ENCODE data around the gene CDH23.

The CDH23 gene

GRCh38 chr10:71704816-71705215 is 308.1 kb downstream of the CDH23 start:
- H3K4me3 ChIP-seq (ENCODE audit: low read length), result no peak overlapping the region
- no peaks in the 10 kb centered on the region for H3K9me3 ChIP-seq (ENCODE audit: control insufficient read depth, insufficient read depth, low read length)
- H3K36me3 ChIP-seq (ENCODE audit: control insufficient read depth, low read length), result no peaks in the 10 kb centered on the region
- H3K27me3 ChIP-seq (ENCODE audit: control insufficient read depth, low read length), result peaks cover 6% of the 10 kb centered on the region
- H3K4me1 ChIP-seq (ENCODE audit: control insufficient read depth, low read length), result no peaks in the 10 kb centered on the region
- H3K4me2 ChIP-seq (ENCODE audit: low read length), result no peak overlapping the region
- TF ChIP-seq EZH2phosphoT487 (IDR thresholded peaks at IDR 0.05; ENCODE audit: borderline replicate concordance, low read length) (no peak), CTCF (IDR thresholded peaks at IDR 0.05; ENCODE audit: low read depth, low read length, poor library complexity, severe bottlenecking) (no peak)
- H3K27ac ChIP-seq (ENCODE audit: low read depth, low read length), result no peak overlapping the region
- no peaks in the 10 kb centered on the region for H3K79me2 ChIP-seq (ENCODE audit: control insufficient read depth, low read length)
- no peaks in the 10 kb centered on the region for H4K20me1 ChIP-seq (ENCODE audit: control insufficient read depth, insufficient read depth, low read depth, low read length)
- H3K9me2 ChIP-seq (replicated peaks; ENCODE audit: control insufficient read depth, low read length), result no peaks in the 10 kb centered on the region
- H3F3A ChIP-seq (ENCODE audit: control insufficient read depth, insufficient read depth), result no peaks in the 10 kb centered on the region

GRCh38 chr10:71705582-71705981 is 308.9 kb downstream of the CDH23 start:
- peaks cover 3% of the 10 kb centered on the region; the same call in 1 of the 2 replicates for H3K27me3 ChIP-seq (ENCODE audit: control insufficient read depth, low read length)
- no peaks in the 10 kb centered on the region for H3K9me2 ChIP-seq (replicated peaks; ENCODE audit: control insufficient read depth, low read length)
- H3K9me3 ChIP-seq (ENCODE audit: control insufficient read depth, insufficient read depth, low read length), result no peaks in the 10 kb centered on the region
- H3K4me1 ChIP-seq (ENCODE audit: control insufficient read depth, low read length), result no peaks in the 10 kb centered on the region
- no peak overlapping the region for H3K4me3 ChIP-seq (ENCODE audit: low read length)
- H3K36me3 ChIP-seq (ENCODE audit: control insufficient read depth, low read length), result no peaks in the 10 kb centered on the region
- H3K4me2 ChIP-seq (ENCODE audit: low read length), result no peak overlapping the region
- H3K27ac ChIP-seq (ENCODE audit: low read depth, low read length), result no peak overlapping the region
- H3F3A ChIP-seq (ENCODE audit: control insufficient read depth, insufficient read depth), result no peaks in the 10 kb centered on the region
- no peaks in the 10 kb centered on the region for H4K20me1 ChIP-seq (ENCODE audit: control insufficient read depth, insufficient read depth, low read depth, low read length)
- TF ChIP-seq EZH2phosphoT487 (IDR thresholded peaks at IDR 0.05; ENCODE audit: borderline replicate concordance, low read length) (no peak), CTCF (IDR thresholded peaks at IDR 0.05; ENCODE audit: low read depth, low read length, poor library complexity, severe bottlenecking) (no peak)
- H3K79me2 ChIP-seq (ENCODE audit: control insufficient read depth, low read length), result no peaks in the 10 kb centered on the region

GRCh38 chr10:71706216-71707121 is 309.7 kb downstream of the CDH23 start:
- Histone ChIP-seq H3K9me3 (ENCODE audit: control insufficient read depth, insufficient read depth, low read length) (no peaks in the 10 kb centered on the region), H3K27ac (ENCODE audit: low read depth, low read length) (no peak overlapping the region), H3F3A (ENCODE audit: control insufficient read depth, insufficient read depth) (no peaks in the 10 kb centered on the region), H3K4me1 (ENCODE audit: control insufficient read depth, low read length) (no peaks in the 10 kb centered on the region), H4K20me1 (ENCODE audit: control insufficient read depth, insufficient read depth, low read depth, low read length) (no peaks in the 10 kb centered on the region), H3K4me3 (ENCODE audit: low read length) (no peak overlapping the region), H3K79me2 (ENCODE audit: control insufficient read depth, low read length) (no peaks in the 10 kb centered on the region), H3K9me2 (replicated peaks; ENCODE audit: control insufficient read depth, low read length) (no peaks in the 10 kb centered on the region), H3K4me2 (ENCODE audit: low read length) (no peak overlapping the region), H3K36me3 (ENCODE audit: control insufficient read depth, low read length) (no peaks in the 10 kb centered on the region), H3K27me3 (ENCODE audit: control insufficient read depth, low read length) (peaks cover 3% of the 10 kb centered on the region; the same call in 1 of the 2 replicates)
- TF ChIP-seq EZH2phosphoT487 (IDR thresholded peaks at IDR 0.05; ENCODE audit: borderline replicate concordance, low read length), result no peak
- no peak for TF ChIP-seq CTCF (IDR thresholded peaks at IDR 0.05; ENCODE audit: low read depth, low read length, poor library complexity, severe bottlenecking)
